HEK293 (cell line): ENCODE data around the gene GRAMD4.
A peak's percentile ranks its signal among the peaks of the same experiment; 100 is the strongest.

Experiments used
- CTCF ChIA-PET: fragments of 350-600 bp; formaldehyde crosslinking; extraction: SDS; loops from one replicate; lab custom pipeline; 2021; ENCODE audit warnings: antibody characterized with exemption; lab: Yijun Ruan, JAX
- POLR2A ChIA-PET: fragments of 300-600 bp; formaldehyde crosslinking; extraction: SDS; loops from one replicate; lab custom pipeline; 2020; ENCODE audit warnings: antibody characterized with exemption, inconsistent platforms; lab: Yijun Ruan, JAX
- H3K27ac ChIP-seq: fragments of 200-500 bp; sonication (Bioruptor generic); 2 replicates; pipeline ENCODE4 v1.5.1; 2014; ENCODE audit warnings: low read depth, low read length, control low read depth, inconsistent platforms; ENCODE audit errors: extremely low read depth
- H3K36me3 ChIP-seq, 2 experiments: fragments of 200-500 bp in 1 of 2; sonication (Bioruptor generic) in 1 of 2; 1 replicate in 1 of 2; 2 replicates in 1 of 2; pipeline ENCODE4 v1.5.1; 2014 to 2017; ENCODE audit warnings: inconsistent platforms in 2 of 2, low read length in 2 of 2; ENCODE audit not compliant: control insufficient read depth in 2 of 2, insufficient read depth in 1 of 2
- H3K4me1 ChIP-seq: fragments of 200-500 bp; sonication (Bioruptor generic); 2 replicates; pipeline ENCODE4 v1.5.1; 2014; ENCODE audit warnings: mild to moderate bottlenecking, low read length, inconsistent platforms; ENCODE audit not compliant: control insufficient read depth, insufficient read depth
- H3K4me3 ChIP-seq: 2 replicates; pipeline ENCODE4 v1.5.1; 2011; ENCODE audit warnings: low read depth, mild to moderate bottlenecking, control low read depth, low read length, moderate library complexity
- H3K9me3 ChIP-seq: fragments of 200-500 bp; sonication (Bioruptor generic); 2 replicates; pipeline ENCODE4 v1.5.1; 2014; ENCODE audit warnings: low read depth, low read length, inconsistent platforms; ENCODE audit not compliant: control insufficient read depth, insufficient read depth
- EGR2 ChIP-seq: fragments of 450-650 bp; formaldehyde crosslinking; IDR thresholded peaks from 2 replicates; pipeline ENCODE4 v1.5.1; 2016; ENCODE audit warnings: low read depth, missing biosample characterization, missing genetic modification characterization
- FEZF1 ChIP-seq: fragments of 450-650 bp; formaldehyde crosslinking; IDR thresholded peaks from 2 replicates; pipeline ENCODE4 v1.5.1; 2016; ENCODE audit warnings: missing biosample characterization, missing genetic modification characterization
- MEIS1 ChIP-seq: sonication (generic); formaldehyde crosslinking; IDR thresholded peaks from 2 replicates; pipeline ENCODE4 v1.8.1; 2022; ENCODE audit warnings: missing genetic modification reagents, mild to moderate bottlenecking, borderline replicate concordance
- MYNN ChIP-seq: fragments of 450-650 bp; formaldehyde crosslinking; IDR thresholded peaks from 2 replicates; pipeline ENCODE4 v1.5.1; 2016; ENCODE audit warnings: missing biosample characterization, missing genetic modification characterization, borderline replicate concordance
- MZF1 ChIP-seq: fragments of 450-650 bp; formaldehyde crosslinking; IDR thresholded peaks from 2 replicates; pipeline ENCODE4 v1.5.1; 2017; ENCODE audit warnings: missing biosample characterization, missing genetic modification characterization, borderline replicate concordance
- SCRT1 ChIP-seq: fragments of 450-650 bp; formaldehyde crosslinking; IDR thresholded peaks from 2 replicates; pipeline ENCODE4 v1.5.1; 2016; ENCODE audit warnings: missing biosample characterization, missing genetic modification characterization, borderline replicate concordance
- ZBTB8A ChIP-seq: fragments of 450-650 bp; formaldehyde crosslinking; IDR thresholded peaks from 2 replicates; pipeline ENCODE4 v1.5.1; 2016; ENCODE audit warnings: missing biosample characterization, missing genetic modification characterization
- ZIC2 ChIP-seq: fragments of 450-650 bp; formaldehyde crosslinking; IDR thresholded peaks from 2 replicates; pipeline ENCODE4 v1.5.1; 2016; ENCODE audit warnings: missing biosample characterization, missing genetic modification characterization
- ZNF184 ChIP-seq: fragments of 450-650 bp; IDR thresholded peaks from 2 replicates; pipeline ENCODE4 v1.5.1; 2018; ENCODE audit warnings: missing biosample characterization, mild to moderate bottlenecking, missing genetic modification characterization
- ZNF221 ChIP-seq: fragments of 450-650 bp; formaldehyde crosslinking; IDR thresholded peaks from 2 replicates; pipeline ENCODE4 v1.5.1; 2017; ENCODE audit warnings: missing biosample characterization, missing genetic modification characterization, borderline replicate concordance
- ZNF311 ChIP-seq: fragments of 450-650 bp; formaldehyde crosslinking; IDR thresholded peaks from 2 replicates; pipeline ENCODE4 v1.5.1; 2017; ENCODE audit warnings: missing biosample characterization, missing genetic modification characterization, borderline replicate concordance
- ZNF335 ChIP-seq: fragments of 450-650 bp; formaldehyde crosslinking; conservative IDR thresholded peaks from 2 replicates; pipeline ENCODE4 v1.5.1; 2016; ENCODE audit warnings: missing biosample characterization, missing genetic modification characterization
- ZNF354C ChIP-seq: fragments of 450-650 bp; formaldehyde crosslinking; IDR thresholded peaks from 2 replicates; pipeline ENCODE4 v1.5.1; 2016; ENCODE audit warnings: missing biosample characterization, missing genetic modification characterization, low read depth, borderline replicate concordance
- ZNF48 ChIP-seq: fragments of 450-650 bp; formaldehyde crosslinking; IDR thresholded peaks from 2 replicates; pipeline ENCODE4 v1.5.1; 2016; ENCODE audit warnings: missing biosample characterization, missing genetic modification characterization
- ZNF610 ChIP-seq: fragments of 450-650 bp; formaldehyde crosslinking; IDR thresholded peaks from 2 replicates; pipeline ENCODE4 v1.5.1; 2016; ENCODE audit warnings: missing biosample characterization, missing genetic modification characterization, borderline replicate concordance
- ZSCAN16 ChIP-seq: fragments of 450-650 bp; formaldehyde crosslinking; IDR thresholded peaks from 2 replicates; pipeline ENCODE4 v1.5.1; 2016; ENCODE audit warnings: missing biosample characterization, missing genetic modification characterization
- TF ChIP-seq, protein P1 (sequence below): fragments of 450-650 bp; formaldehyde crosslinking; IDR thresholded peaks from 2 replicates; pipeline ENCODE4 v1.5.0; 2017; ENCODE audit warnings: missing biosample characterization, missing genetic modification characterization, borderline replicate concordance
- TF ChIP-seq, protein P2 (sequence below): fragments of 450-650 bp; formaldehyde crosslinking; IDR thresholded peaks from 2 replicates; pipeline ENCODE4 v1.5.1; 2016; ENCODE audit warnings: missing biosample characterization, missing genetic modification characterization
- TF ChIP-seq, protein P3 (sequence below): fragments of 450-650 bp; formaldehyde crosslinking; IDR thresholded peaks from 2 replicates; pipeline ENCODE4 v1.5.1; 2017; ENCODE audit warnings: missing biosample characterization, missing genetic modification characterization
- TF ChIP-seq, protein P4 (sequence below): fragments of 450-650 bp; formaldehyde crosslinking; IDR thresholded peaks from 2 replicates; pipeline ENCODE4 v1.5.1; 2017; ENCODE audit warnings: missing biosample characterization, mild to moderate bottlenecking, missing genetic modification characterization, moderate library complexity
- TF ChIP-seq, protein P5 (sequence below): fragments of 450-650 bp; formaldehyde crosslinking; IDR thresholded peaks from 2 replicates; pipeline ENCODE4; 2016; ENCODE audit warnings: missing biosample characterization, missing genetic modification characterization
- TF ChIP-seq, protein P6 (sequence below): fragments of 450-650 bp; formaldehyde crosslinking; IDR thresholded peaks from 2 replicates; pipeline ENCODE4 v1.5.1; 2017; ENCODE audit warnings: missing biosample characterization, missing genetic modification characterization
- TF ChIP-seq, protein P7 (sequence below): fragments of 450-650 bp; formaldehyde crosslinking; IDR thresholded peaks from 2 replicates; pipeline ENCODE4 v1.5.1; 2016; ENCODE audit warnings: missing biosample characterization, missing genetic modification characterization, borderline replicate concordance

GRAMD4 gene

DNA sequence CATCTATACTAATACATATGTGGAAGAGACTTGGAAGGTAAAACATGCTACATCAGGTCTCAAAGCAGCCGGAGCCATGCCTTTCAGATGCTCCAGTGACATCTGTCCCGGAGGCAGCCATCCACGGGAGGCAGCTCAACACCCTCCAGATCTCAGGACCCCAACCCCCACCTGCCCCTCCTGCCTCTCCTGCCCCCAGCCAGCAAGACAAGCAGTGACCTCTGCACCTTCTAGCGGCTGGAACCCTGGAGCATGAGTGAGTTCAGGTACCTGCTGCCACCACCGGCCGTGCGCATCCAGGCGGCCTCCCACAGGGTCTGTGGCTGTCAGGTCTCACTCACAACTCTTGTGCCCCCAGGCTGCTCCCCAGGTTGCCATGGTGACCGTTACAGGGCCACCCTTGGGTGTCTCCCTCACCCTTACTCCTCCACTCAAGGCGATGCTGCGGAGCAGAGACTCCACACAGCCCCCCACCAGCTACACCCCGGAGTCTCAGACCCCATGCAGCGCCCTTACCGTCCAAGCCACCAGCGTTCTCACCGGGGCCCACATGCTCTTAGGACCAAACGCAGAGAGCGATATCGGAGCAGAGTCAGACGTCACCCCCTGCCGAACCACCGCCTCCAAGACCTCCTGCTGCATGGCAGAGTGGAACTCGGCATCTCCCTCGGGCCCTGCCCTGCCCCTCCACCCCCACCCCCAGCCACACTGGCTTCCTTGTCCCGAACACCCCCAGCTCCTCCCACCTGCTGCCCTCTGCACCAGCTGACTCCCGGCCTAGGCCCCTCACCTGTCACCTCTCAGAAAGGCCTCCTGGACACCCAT lies 83.2 kb downstream of the GRAMD4 start:
- Histone ChIP-seq H3K9me3 (no peaks in the 10 kb centered on the region; the same call in 1 of the 2 replicates), H3K27ac (no peak overlapping the region), H3K4me3 (no peak overlapping the region), H3K36me3 (peaks cover 22 to 86% of the 10 kb centered on the region in 2 experiments), H3K4me1 (no peaks in the 10 kb centered on the region)
- TF ChIP-seq, protein P1, sequence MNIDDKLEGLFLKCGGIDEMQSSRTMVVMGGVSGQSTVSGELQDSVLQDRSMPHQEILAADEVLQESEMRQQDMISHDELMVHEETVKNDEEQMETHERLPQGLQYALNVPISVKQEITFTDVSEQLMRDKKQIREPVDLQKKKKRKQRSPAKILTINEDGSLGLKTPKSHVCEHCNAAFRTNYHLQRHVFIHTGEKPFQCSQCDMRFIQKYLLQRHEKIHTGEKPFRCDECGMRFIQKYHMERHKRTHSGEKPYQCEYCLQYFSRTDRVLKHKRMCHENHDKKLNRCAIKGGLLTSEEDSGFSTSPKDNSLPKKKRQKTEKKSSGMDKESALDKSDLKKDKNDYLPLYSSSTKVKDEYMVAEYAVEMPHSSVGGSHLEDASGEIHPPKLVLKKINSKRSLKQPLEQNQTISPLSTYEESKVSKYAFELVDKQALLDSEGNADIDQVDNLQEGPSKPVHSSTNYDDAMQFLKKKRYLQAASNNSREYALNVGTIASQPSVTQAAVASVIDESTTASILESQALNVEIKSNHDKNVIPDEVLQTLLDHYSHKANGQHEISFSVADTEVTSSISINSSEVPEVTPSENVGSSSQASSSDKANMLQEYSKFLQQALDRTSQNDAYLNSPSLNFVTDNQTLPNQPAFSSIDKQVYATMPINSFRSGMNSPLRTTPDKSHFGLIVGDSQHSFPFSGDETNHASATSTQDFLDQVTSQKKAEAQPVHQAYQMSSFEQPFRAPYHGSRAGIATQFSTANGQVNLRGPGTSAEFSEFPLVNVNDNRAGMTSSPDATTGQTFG (tag by site-specific recombination): no peak
- TF ChIP-seq MZF1 (no peak), ZBTB8A (tag by site-specific recombination) (no peak), ZNF610 (tag by site-specific recombination) (no peak), ZNF335 (tag by site-specific recombination) (no peak), MEIS1 (CRISPR knock-in tag) (no peak), EGR2 (0 out of 2 replicates have a peak, but pooled peaks have one; percentile 24), ZIC2 (tag by site-specific recombination) (peak; percentile 69), ZNF48 (tag by site-specific recombination) (no peak), ZNF311 (tag by site-specific recombination) (no peak), FEZF1 (tag by site-specific recombination) (no peak), ZNF354C (no peak)
- TF ChIP-seq, protein P2, sequence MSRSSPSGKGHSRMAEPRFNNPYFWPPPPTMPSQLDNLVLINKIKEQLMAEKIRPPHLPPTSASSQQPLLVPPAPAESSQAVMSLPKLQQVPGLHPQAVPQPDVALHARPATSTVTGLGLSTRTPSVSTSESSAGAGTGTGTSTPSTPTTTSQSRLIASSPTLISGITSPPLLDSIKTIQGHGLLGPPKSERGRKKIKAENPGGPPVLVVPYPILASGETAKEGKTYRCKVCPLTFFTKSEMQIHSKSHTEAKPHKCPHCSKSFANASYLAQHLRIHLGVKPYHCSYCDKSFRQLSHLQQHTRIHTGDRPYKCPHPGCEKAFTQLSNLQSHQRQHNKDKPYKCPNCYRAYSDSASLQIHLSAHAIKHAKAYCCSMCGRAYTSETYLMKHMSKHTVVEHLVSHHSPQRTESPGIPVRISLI: no peak
- TF ChIP-seq, protein P3, sequence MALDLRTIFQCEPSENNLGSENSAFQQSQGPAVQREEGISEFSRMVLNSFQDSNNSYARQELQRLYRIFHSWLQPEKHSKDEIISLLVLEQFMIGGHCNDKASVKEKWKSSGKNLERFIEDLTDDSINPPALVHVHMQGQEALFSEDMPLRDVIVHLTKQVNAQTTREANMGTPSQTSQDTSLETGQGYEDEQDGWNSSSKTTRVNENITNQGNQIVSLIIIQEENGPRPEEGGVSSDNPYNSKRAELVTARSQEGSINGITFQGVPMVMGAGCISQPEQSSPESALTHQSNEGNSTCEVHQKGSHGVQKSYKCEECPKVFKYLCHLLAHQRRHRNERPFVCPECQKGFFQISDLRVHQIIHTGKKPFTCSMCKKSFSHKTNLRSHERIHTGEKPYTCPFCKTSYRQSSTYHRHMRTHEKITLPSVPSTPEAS (tag by site-specific recombination): no peak
- TF ChIP-seq, protein P4, sequence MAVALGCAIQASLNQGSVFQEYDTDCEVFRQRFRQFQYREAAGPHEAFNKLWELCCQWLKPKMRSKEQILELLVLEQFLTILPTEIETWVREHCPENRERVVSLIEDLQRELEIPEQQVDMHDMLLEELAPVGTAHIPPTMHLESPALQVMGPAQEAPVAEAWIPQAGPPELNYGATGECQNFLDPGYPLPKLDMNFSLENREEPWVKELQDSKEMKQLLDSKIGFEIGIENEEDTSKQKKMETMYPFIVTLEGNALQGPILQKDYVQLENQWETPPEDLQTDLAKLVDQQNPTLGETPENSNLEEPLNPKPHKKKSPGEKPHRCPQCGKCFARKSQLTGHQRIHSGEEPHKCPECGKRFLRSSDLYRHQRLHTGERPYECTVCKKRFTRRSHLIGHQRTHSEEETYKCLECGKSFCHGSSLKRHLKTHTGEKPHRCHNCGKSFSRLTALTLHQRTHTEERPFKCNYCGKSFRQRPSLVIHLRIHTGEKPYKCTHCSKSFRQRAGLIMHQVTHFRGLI (tag by site-specific recombination): no peak
- TF ChIP-seq, protein P5, sequence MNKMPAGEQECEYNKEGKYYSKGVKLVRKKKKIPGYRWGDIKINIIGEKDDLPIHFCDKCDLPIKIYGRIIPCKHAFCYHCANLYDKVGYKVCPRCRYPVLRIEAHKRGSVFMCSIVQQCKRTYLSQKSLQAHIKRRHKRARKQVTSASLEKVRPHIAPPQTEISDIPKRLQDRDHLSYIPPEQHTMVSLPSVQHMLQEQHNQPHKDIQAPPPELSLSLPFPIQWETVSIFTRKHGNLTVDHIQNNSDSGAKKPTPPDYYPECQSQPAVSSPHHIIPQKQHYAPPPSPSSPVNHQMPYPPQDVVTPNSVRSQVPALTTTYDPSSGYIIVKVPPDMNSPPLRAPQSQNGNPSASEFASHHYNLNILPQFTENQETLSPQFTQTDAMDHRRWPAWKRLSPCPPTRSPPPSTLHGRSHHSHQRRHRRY: no peak
- POLR2A ChIA-PET: interaction anchor here (1.2 kb wide), 1 partner anchor 140 kb away, joined by 3 read pairs; no protein-coding TSS in a partner anchor
- CTCF ChIA-PET: no interaction called here

DNA sequence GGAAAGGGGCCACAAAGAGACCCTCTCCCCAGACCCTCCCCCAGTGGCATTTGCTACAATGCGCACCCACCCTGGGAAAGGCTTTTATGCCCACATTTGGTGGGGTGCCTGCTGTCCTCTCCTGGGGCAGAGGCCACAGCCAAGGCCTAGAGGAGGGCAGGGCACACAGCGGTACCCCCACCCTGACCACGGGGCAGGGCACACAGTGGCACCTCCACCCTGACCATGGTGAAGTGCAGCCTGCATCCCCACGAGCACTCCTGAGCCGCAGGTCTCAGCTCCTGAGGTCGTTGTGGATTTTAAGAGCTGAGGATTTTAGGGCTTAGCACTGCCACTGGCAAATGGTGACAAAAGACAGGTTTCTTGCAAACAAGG lies 83.8 kb downstream of the GRAMD4 start:
- CTCF ChIA-PET: no interaction called here
- no peak overlapping the region for H3K4me3 ChIP-seq
- H3K4me1 ChIP-seq: no peaks in the 10 kb centered on the region
- peaks cover 16 to 88% of the 10 kb centered on the region in 2 experiments for H3K36me3 ChIP-seq
- POLR2A ChIA-PET: no interaction called here
- no peak overlapping the region for H3K27ac ChIP-seq
- no peaks in the 10 kb centered on the region; the same call in 1 of the 2 replicates for H3K9me3 ChIP-seq
- TF ChIP-seq, protein P6, sequence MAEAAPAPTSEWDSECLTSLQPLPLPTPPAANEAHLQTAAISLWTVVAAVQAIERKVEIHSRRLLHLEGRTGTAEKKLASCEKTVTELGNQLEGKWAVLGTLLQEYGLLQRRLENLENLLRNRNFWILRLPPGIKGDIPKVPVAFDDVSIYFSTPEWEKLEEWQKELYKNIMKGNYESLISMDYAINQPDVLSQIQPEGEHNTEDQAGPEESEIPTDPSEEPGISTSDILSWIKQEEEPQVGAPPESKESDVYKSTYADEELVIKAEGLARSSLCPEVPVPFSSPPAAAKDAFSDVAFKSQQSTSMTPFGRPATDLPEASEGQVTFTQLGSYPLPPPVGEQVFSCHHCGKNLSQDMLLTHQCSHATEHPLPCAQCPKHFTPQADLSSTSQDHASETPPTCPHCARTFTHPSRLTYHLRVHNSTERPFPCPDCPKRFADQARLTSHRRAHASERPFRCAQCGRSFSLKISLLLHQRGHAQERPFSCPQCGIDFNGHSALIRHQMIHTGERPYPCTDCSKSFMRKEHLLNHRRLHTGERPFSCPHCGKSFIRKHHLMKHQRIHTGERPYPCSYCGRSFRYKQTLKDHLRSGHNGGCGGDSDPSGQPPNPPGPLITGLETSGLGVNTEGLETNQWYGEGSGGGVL: no peak
- no peak for TF ChIP-seq ZNF221 (tag by site-specific recombination)
- no peak for TF ChIP-seq ZNF184
- no peak for TF ChIP-seq SCRT1
- TF ChIP-seq ZSCAN16 (tag by site-specific recombination): no peak
- TF ChIP-seq, protein P7, sequence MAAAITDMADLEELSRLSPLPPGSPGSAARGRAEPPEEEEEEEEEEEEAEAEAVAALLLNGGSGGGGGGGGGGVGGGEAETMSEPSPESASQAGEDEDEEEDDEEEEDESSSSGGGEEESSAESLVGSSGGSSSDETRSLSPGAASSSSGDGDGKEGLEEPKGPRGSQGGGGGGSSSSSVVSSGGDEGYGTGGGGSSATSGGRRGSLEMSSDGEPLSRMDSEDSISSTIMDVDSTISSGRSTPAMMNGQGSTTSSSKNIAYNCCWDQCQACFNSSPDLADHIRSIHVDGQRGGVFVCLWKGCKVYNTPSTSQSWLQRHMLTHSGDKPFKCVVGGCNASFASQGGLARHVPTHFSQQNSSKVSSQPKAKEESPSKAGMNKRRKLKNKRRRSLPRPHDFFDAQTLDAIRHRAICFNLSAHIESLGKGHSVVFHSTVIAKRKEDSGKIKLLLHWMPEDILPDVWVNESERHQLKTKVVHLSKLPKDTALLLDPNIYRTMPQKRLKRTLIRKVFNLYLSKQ (tag by site-specific recombination): no peak
- TF ChIP-seq MYNN: no peak
